GM23338 (cell line): Measurements from ENCODE around the gene DCLRE1B. TPM values are rescaled to one million over a fixed set of nuclear protein-coding genes. Genes with fewer than 3 reads are reported as not detected.

Experiments used
- ATAC-seq: fragments of 200-7000 bp; cut with Tn5 transposase; 3 replicates; pipeline ENCODE4 v1.9.1; 2020
- DNase-seq: peaks from one replicate; pipeline ENCODE4 v3.0.0-alpha.2; 2015; ENCODE audit warnings: low spot score
- H2AFZ ChIP-seq: fragments of 200-600 bp; sonication (generic); 2 replicates; pipeline ENCODE4 v1.8.0; 2016; ENCODE audit warnings: antibody characterized with exemption, mild to moderate bottlenecking, moderate library complexity
- H3F3A ChIP-seq: fragments of 200-600 bp; sonication (generic); replicated peaks from 2 replicates; pipeline ENCODE4 v1.8.0; 2017; ENCODE audit warnings: antibody characterized with exemption, mixed run types, low read depth
- H3K27ac ChIP-seq: fragments of 200-600 bp; sonication (generic); 2 replicates; pipeline ENCODE4 v1.6.1; 2016; ENCODE audit warnings: low read depth
- H3K27me3 ChIP-seq: fragments of 200-600 bp; sonication (generic); 2 replicates; pipeline ENCODE4 v1.8.0; 2016; ENCODE audit warnings: mild to moderate bottlenecking, mixed run types, moderate library complexity; ENCODE audit not compliant: insufficient read depth
- H3K36me3 ChIP-seq: fragments of 200-600 bp; sonication (generic); 2 replicates; pipeline ENCODE4 v1.8.0; 2016; ENCODE audit warnings: mild to moderate bottlenecking; ENCODE audit not compliant: insufficient read depth
- H3K4me1 ChIP-seq: fragments of 200-600 bp; sonication (generic); 2 replicates; pipeline ENCODE4 v1.8.0; 2016; ENCODE audit warnings: mild to moderate bottlenecking, moderate library complexity; ENCODE audit not compliant: insufficient read depth
- H3K4me2 ChIP-seq: fragments of 200-600 bp; sonication (generic); 2 replicates; pipeline ENCODE4 v1.7.1; 2017; ENCODE audit warnings: mixed run types
- H3K4me3 ChIP-seq: fragments of 200-600 bp; sonication (generic); 2 replicates; pipeline ENCODE4 v1.6.1; 2016; ENCODE audit warnings: mixed run types
- H3K79me2 ChIP-seq: fragments of 200-600 bp; sonication (generic); replicated peaks from 2 replicates; pipeline ENCODE4 v1.8.0; 2017; ENCODE audit warnings: mild to moderate bottlenecking; ENCODE audit not compliant: insufficient read depth
- H3K9me2 ChIP-seq: fragments of 200-600 bp; sonication (generic); 2 replicates; pipeline ENCODE4 v1.8.0; 2017; ENCODE audit not compliant: insufficient read depth
- H4K20me1 ChIP-seq: fragments of 200-600 bp; sonication (generic); replicated peaks from 2 replicates; pipeline ENCODE4 v1.8.0; 2017; ENCODE audit warnings: mild to moderate bottlenecking; ENCODE audit not compliant: insufficient read depth
- H3K27ac Mint-ChIP-seq: 2 replicates; pipeline ENCODE4 v1.8.0; 2020; ENCODE audit warnings: inconsistent platforms, mild to moderate bottlenecking, moderate library complexity, mixed read lengths
- H3K27me3 Mint-ChIP-seq: 3 replicates; pipeline ENCODE4 v1.8.0; 2022; ENCODE audit warnings: low read depth, mild to moderate bottlenecking, moderate library complexity, mixed read lengths, inconsistent platforms; ENCODE audit not compliant: insufficient read depth, poor library complexity
- H3K36me3 Mint-ChIP-seq: 3 replicates; pipeline ENCODE4 v1.8.0; 2021; ENCODE audit warnings: low read depth, mild to moderate bottlenecking, inconsistent platforms, moderate library complexity, mixed read lengths
- H3K4me1 Mint-ChIP-seq: 3 replicates; pipeline ENCODE4 v1.8.0; 2020; ENCODE audit warnings: mild to moderate bottlenecking, inconsistent platforms, mixed read lengths
- H3K4me3 Mint-ChIP-seq: 3 replicates; pipeline ENCODE4 v1.8.0; 2021; ENCODE audit warnings: moderate library complexity, mild to moderate bottlenecking, inconsistent platforms, mixed read lengths
- H3K9me3 Mint-ChIP-seq: 3 replicates; pipeline ENCODE4 v1.8.0; 2020; ENCODE audit warnings: moderate library complexity, mild to moderate bottlenecking, inconsistent platforms, mixed read lengths
- CREB1 ChIP-seq: fragments of 250-450 bp; sonication (Bioruptor Pico); IDR thresholded peaks from 2 replicates; pipeline ENCODE4 v1.5.0; 2020; ENCODE audit warnings: low read depth, mild to moderate bottlenecking, moderate library complexity
- EZH2phosphoT487 ChIP-seq: fragments of 200-600 bp; sonication (generic); IDR thresholded peaks from one replicate; pipeline ENCODE4 v1.8.1; 2018; ENCODE audit warnings: antibody characterized with exemption; ENCODE audit not compliant: unreplicated experiment
- JUNB ChIP-seq: IDR thresholded peaks from one replicate; pipeline ENCODE4 v1.6.1; 2016; ENCODE audit warnings: antibody characterized with exemption; ENCODE audit not compliant: unreplicated experiment
- STAT1 ChIP-seq: IDR thresholded peaks from one replicate; pipeline ENCODE4 v1.6.1; 2016; ENCODE audit warnings: antibody characterized with exemption; ENCODE audit not compliant: unreplicated experiment
- ZNF114 ChIP-seq: fragments of 250-450 bp; sonication (Bioruptor Pico); IDR thresholded peaks from 2 replicates; pipeline ENCODE4 v1.5.0; 2020; ENCODE audit warnings: mild to moderate bottlenecking, moderate library complexity
- ZNF331 ChIP-seq: fragments of 250-450 bp; sonication (Bioruptor Pico); IDR thresholded peaks from 2 replicates; pipeline ENCODE4 v1.5.0; 2020; ENCODE audit warnings: low read depth, mild to moderate bottlenecking, moderate library complexity
- polyA plus RNA-seq: library from polyadenylated mRNA; unstranded; fragments of >200 nt; fragmentation: Nextera tagmentation; extraction: Ambion mirVana; gene quantifications from 2 replicates; pipeline ENCODE4 v1.2.1, GENCODE V29; 2016
- total RNA-seq: library from RNA; depleted of rRNA; stranded (reverse); fragments of >200 nt; shearing (Covaris generic); gene quantifications from 2 replicates; pipeline ENCODE4 v1.2.3, GENCODE V29; 2014
- TF ChIP-seq, protein P1 (sequence below), 2 experiments: fragments of 200-600 bp in 1 of 2; sonication (generic) in 1 of 2; conservative IDR thresholded peaks; 2 replicates each; pipeline versions ENCODE4 v1.5.1 to v1.6.1; 2016 to 2017; ENCODE audit warnings: antibody characterized with exemption in 2 of 2, low read depth in 2 of 2, mild to moderate bottlenecking in 2 of 2, moderate library complexity in 1 of 2
- TF ChIP-seq, protein P2 (sequence below): IDR thresholded peaks from one replicate; pipeline ENCODE4 v1.6.1; 2018; ENCODE audit warnings: antibody characterized with exemption; ENCODE audit not compliant: unreplicated experiment

The DCLRE1B gene
- total and polyA plus RNA-seq, 2 experiments from 2014 or later: 6.3 to 9.7 TPM

DNA sequence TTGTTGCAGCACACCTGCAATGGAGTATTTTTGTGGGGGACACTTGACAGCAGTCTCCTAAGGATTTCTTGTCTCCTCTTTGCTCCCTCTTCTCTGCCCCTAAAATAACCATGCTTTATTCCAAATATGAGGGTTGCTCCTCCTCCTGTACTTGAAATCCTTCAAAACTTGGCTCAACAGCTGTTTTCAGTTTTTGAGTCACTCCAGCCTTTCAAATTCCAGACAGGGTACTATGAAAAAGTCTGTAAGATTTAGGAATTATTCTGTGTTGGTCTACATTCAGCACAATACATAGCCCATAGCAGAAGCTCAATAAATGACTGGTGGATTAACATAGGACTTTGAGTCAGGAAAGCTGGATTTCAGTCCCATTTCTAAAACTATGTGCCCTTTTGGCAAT lies 6.0 kb upstream of the DCLRE1B start:
- peaks cover 9% of the 10 kb centered on the region; the same call in 1 of the 2 replicates for H3F3A ChIP-seq
- 0 out of 2 replicates have a peak, but pooled peaks cover 6% of the 10 kb centered on the region for H3K79me2 ChIP-seq
- no peak overlapping the region for H3K4me3 Mint-ChIP-seq
- DNase-seq (no peak), ATAC-seq (no peak)
- no peak overlapping the region for H3K4me3 ChIP-seq
- no peak overlapping the region for H2AFZ ChIP-seq
- peaks cover 5% of the 10 kb centered on the region for H3K4me1 Mint-ChIP-seq
- H3K36me3 Mint-ChIP-seq: peaks cover 10% of the 10 kb centered on the region; the same call in 1 of the 3 replicates
- H3K36me3 ChIP-seq: no peaks in the 10 kb centered on the region; the same call in 1 of the 2 replicates
- H4K20me1 ChIP-seq: no peaks in the 10 kb centered on the region
- H3K27ac ChIP-seq: no peak overlapping the region
- no peaks in the 10 kb centered on the region for H3K9me2 ChIP-seq
- H3K4me2 ChIP-seq: no peak overlapping the region
- peaks cover 4% of the 10 kb centered on the region for H3K27me3 Mint-ChIP-seq
- no peak overlapping the region for H3K27ac Mint-ChIP-seq
- no peaks in the 10 kb centered on the region for H3K27me3 ChIP-seq
- H3K9me3 Mint-ChIP-seq: no peaks in the 10 kb centered on the region
- peaks cover 9% of the 10 kb centered on the region; the same call in 1 of the 2 replicates for H3K4me1 ChIP-seq
- TF ChIP-seq STAT1: no peak

DNA sequence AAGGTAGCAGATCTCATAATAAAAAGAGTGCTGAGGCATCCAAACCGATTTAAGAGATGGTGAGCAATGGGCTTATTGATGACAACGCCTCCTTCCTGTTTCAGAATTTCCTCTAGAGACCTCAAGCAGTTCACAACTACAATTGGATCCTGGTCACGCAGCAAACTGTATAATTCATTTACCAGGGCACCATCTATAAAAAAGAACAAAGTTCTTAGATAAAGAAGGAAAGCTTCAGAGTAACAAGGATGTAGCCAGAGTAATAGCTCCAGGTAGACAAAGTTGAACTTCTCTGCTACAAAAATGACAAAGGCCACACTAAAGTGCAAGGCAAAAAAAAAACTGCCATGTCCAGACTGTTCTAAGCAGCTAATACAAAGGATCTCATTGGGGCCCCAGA lies 3.9 kb upstream of the DCLRE1B start:
- Histone ChIP-seq H3K27me3 (no peaks in the 10 kb centered on the region), H3F3A (peaks cover 15% of the 10 kb centered on the region), H3K27ac (no peak overlapping the region), H4K20me1 (no peaks in the 10 kb centered on the region), H3K4me2 (no peak overlapping the region), H3K36me3 (no peaks in the 10 kb centered on the region; the same call in 1 of the 2 replicates), H3K4me1 (peaks cover 9% of the 10 kb centered on the region; the same call in 1 of the 2 replicates), H3K79me2 (peaks cover 6% of the 10 kb centered on the region; the same call in 1 of the 2 replicates), H2AFZ (no peak overlapping the region), H3K4me3 (no peak overlapping the region), H3K9me2 (no peaks in the 10 kb centered on the region)
- Mint-ChIP-seq H3K9me3 (no peaks in the 10 kb centered on the region), H3K27ac (no peak overlapping the region), H3K36me3 (peaks cover 14% of the 10 kb centered on the region), H3K4me3 (no peak overlapping the region), H3K27me3 (peaks cover 8% of the 10 kb centered on the region), H3K4me1 (peaks cover 8% of the 10 kb centered on the region)
- no peak for DNase-seq
- ATAC-seq: no peak
- TF ChIP-seq ZNF331 (CRISPR knock-in tag) (no peak), EZH2phosphoT487 (no peak), ZNF114 (CRISPR knock-in tag) (no peak), JUNB (no peak), STAT1 (no peak), CREB1 (CRISPR knock-in tag) (no peak)
- TF ChIP-seq, protein P1, sequence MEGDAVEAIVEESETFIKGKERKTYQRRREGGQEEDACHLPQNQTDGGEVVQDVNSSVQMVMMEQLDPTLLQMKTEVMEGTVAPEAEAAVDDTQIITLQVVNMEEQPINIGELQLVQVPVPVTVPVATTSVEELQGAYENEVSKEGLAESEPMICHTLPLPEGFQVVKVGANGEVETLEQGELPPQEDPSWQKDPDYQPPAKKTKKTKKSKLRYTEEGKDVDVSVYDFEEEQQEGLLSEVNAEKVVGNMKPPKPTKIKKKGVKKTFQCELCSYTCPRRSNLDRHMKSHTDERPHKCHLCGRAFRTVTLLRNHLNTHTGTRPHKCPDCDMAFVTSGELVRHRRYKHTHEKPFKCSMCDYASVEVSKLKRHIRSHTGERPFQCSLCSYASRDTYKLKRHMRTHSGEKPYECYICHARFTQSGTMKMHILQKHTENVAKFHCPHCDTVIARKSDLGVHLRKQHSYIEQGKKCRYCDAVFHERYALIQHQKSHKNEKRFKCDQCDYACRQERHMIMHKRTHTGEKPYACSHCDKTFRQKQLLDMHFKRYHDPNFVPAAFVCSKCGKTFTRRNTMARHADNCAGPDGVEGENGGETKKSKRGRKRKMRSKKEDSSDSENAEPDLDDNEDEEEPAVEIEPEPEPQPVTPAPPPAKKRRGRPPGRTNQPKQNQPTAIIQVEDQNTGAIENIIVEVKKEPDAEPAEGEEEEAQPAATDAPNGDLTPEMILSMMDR (conservative IDR thresholded peaks at IDR 0.05; ENCODE audit: low read depth in 2 of 2): no peak
- TF ChIP-seq, protein P2, sequence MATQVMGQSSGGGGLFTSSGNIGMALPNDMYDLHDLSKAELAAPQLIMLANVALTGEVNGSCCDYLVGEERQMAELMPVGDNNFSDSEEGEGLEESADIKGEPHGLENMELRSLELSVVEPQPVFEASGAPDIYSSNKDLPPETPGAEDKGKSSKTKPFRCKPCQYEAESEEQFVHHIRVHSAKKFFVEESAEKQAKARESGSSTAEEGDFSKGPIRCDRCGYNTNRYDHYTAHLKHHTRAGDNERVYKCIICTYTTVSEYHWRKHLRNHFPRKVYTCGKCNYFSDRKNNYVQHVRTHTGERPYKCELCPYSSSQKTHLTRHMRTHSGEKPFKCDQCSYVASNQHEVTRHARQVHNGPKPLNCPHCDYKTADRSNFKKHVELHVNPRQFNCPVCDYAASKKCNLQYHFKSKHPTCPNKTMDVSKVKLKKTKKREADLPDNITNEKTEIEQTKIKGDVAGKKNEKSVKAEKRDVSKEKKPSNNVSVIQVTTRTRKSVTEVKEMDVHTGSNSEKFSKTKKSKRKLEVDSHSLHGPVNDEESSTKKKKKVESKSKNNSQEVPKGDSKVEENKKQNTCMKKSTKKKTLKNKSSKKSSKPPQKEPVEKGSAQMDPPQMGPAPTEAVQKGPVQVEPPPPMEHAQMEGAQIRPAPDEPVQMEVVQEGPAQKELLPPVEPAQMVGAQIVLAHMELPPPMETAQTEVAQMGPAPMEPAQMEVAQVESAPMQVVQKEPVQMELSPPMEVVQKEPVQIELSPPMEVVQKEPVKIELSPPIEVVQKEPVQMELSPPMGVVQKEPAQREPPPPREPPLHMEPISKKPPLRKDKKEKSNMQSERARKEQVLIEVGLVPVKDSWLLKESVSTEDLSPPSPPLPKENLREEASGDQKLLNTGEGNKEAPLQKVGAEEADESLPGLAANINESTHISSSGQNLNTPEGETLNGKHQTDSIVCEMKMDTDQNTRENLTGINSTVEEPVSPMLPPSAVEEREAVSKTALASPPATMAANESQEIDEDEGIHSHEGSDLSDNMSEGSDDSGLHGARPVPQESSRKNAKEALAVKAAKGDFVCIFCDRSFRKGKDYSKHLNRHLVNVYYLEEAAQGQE: no peak
